HG02970 (cell line): Measurements from ENCODE around the gene KRT31.
"Not testable (repeated sequence)": the region's sequence is repeated elsewhere in the genome, so short reads cannot be mapped to it uniquely, and the experiment has no call there.

Source experiments
- ATAC-seq: cut with Tn5 transposase; IDR thresholded peaks from one replicate; pipeline ENCODE4 v1.9.1; 2021; ENCODE audit warnings: mild to moderate bottlenecking, moderate library complexity, moderate number of reproducible peaks; ENCODE audit not compliant: unreplicated experiment, low FRiP score

The KRT31 gene

GRCh38 chr17:41347869-41348760 is 49.3 kb downstream of the KRT31 start:
- ATAC-seq = no peak

GRCh38 chr17:41346421-41346820 is 51.0 kb downstream of the KRT31 start:
- not testable (repeated sequence) for ATAC-seq

- ATAC-seq = no peak
These were observed 51.4 kb downstream of the KRT31 start for GRCh38 chr17:41345992-41346391.
